Upper lobe of right lung (tissue), 1 donor: Measurements from ENCODE around the gene LRRC23. TPM values are rescaled to one million over a fixed set of nuclear protein-coding genes. Genes with fewer than 3 reads are reported as not detected.

Experiments
- ATAC-seq: fragments of 200-7000 bp; cut with Tn5 transposase; one replicate; pipeline ENCODE4 v1.9.1; 2020; ENCODE audit warnings: mild to moderate bottlenecking, moderate library complexity
- DNase-seq: peaks from one replicate; pipeline ENCODE4 v3.0.0-alpha.2; 2020
- H3K27ac ChIP-seq: fragments of 200-600 bp; one replicate; pipeline ENCODE4 v1.8.0; 2022
- H3K27me3 ChIP-seq: fragments of 200-600 bp; one replicate; pipeline ENCODE4 v1.8.0; 2022; ENCODE audit warnings: mild to moderate bottlenecking
- H3K36me3 ChIP-seq: fragments of 200-600 bp; one replicate; pipeline ENCODE4 v1.8.0; 2022
- H3K4me1 ChIP-seq: fragments of 200-600 bp; one replicate; pipeline ENCODE4 v1.8.0; 2022
- H3K4me3 ChIP-seq: fragments of 200-600 bp; one replicate; pipeline ENCODE4 v1.8.0; 2022; ENCODE audit warnings: mild to moderate bottlenecking
- H3K9me3 ChIP-seq: fragments of 200-600 bp; one replicate; pipeline ENCODE4 v1.8.0; 2022
- intact Hi-C: fragments of 100-400 bp; cut with DNase I; formaldehyde crosslinking; loops from one replicate; pipeline ENCODE4 v1.11.0; 2022
- total RNA-seq: library from RNA; stranded (reverse); fragmentation: NEBNext Ultra II Directional; extraction: Animal tissue kit (Norgen Biotek cat#: 25700); gene quantifications from one replicate; pipeline ENCODE4 v1.2.1, GENCODE V29; 2021
- TF ChIP-seq, protein P1 (sequence below): fragments of 200-600 bp; IDR thresholded peaks from one replicate; pipeline ENCODE4 v1.8.0; 2022; ENCODE audit warnings: antibody characterized with exemption
- donor health status: DM: no; HTN: yes; CAD: no; lungs with severe emphysema.

The LRRC23 gene
- total RNA-seq, 1 donor from 2014 or later = 13.3 TPM

DNA sequence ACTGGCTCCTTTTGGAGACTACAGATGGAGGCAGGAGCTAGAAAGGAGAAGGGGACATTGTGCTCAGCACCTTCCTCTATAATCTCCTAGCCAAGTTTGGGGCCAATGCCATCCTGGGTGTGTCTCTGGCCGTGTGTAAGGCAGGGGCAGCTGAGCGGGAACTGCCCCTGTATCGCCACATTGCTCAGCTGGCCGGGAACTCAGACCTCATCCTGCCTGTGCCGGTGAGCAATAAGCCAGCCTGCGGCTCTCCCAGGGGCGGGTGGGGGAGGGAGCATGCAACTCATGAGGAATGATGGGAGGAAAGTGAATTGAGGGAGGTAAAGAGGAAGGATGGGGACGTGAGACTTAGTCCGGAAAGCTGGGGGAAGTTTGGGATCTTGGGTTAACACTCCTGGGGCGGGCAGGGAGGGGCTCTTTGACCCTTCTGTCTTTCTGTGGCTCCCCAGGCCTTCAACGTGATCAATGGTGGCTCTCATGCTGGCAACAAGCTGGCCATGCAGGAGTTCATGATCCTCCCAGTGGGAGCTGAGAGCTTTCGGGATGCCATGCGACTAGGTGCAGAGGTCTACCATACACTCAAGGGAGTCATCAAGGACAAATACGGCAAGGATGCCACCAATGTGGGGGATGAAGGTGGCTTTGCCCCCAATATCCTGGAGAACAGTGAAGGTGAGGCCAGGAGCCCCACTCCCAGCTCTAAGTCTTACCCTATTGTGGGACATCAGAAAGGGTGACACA is 13.0 kb downstream of the LRRC23 start:
- no peaks in the 10 kb centered on the region for H3K36me3 ChIP-seq
- ATAC-seq (no peak), DNase-seq (no peak)
- intact Hi-C loops = no loop called here
- H3K4me1 ChIP-seq = peaks cover 6% of the 10 kb centered on the region
- H3K9me3 ChIP-seq = no peaks in the 10 kb centered on the region
- no peak overlapping the region for H3K4me3 ChIP-seq
- no peak overlapping the region for H3K27ac ChIP-seq
- H3K27me3 ChIP-seq = no peaks in the 10 kb centered on the region
- TF ChIP-seq, protein P1, sequence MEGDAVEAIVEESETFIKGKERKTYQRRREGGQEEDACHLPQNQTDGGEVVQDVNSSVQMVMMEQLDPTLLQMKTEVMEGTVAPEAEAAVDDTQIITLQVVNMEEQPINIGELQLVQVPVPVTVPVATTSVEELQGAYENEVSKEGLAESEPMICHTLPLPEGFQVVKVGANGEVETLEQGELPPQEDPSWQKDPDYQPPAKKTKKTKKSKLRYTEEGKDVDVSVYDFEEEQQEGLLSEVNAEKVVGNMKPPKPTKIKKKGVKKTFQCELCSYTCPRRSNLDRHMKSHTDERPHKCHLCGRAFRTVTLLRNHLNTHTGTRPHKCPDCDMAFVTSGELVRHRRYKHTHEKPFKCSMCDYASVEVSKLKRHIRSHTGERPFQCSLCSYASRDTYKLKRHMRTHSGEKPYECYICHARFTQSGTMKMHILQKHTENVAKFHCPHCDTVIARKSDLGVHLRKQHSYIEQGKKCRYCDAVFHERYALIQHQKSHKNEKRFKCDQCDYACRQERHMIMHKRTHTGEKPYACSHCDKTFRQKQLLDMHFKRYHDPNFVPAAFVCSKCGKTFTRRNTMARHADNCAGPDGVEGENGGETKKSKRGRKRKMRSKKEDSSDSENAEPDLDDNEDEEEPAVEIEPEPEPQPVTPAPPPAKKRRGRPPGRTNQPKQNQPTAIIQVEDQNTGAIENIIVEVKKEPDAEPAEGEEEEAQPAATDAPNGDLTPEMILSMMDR = no peak

DNA sequence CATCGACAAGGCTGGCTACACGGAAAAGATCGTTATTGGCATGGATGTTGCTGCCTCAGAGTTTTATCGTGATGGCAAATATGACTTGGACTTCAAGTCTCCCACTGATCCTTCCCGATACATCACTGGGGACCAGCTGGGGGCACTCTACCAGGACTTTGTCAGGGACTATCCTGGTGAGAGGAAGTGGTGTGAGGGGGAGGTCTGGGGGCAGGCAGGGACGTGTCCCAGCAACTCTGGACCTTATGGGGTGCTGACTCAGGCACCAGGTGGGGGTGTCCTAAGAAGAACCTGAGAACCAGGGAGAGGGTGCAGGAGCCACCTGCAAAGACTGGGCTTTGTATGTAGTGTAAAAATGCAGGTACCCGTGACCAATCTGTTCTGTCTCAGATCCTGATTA is 15.0 kb downstream of the LRRC23 start:
- Histone ChIP-seq H3K27ac (no peak overlapping the region), H3K36me3 (no peaks in the 10 kb centered on the region), H3K9me3 (no peaks in the 10 kb centered on the region), H3K27me3 (no peaks in the 10 kb centered on the region), H3K4me3 (no peak overlapping the region), H3K4me1 (peaks cover 3% of the 10 kb centered on the region)
- ATAC-seq (no peak), DNase-seq (peak; percentile 31)
- intact Hi-C loops = no loop called here
- TF ChIP-seq, protein P1 = no peak

DNA sequence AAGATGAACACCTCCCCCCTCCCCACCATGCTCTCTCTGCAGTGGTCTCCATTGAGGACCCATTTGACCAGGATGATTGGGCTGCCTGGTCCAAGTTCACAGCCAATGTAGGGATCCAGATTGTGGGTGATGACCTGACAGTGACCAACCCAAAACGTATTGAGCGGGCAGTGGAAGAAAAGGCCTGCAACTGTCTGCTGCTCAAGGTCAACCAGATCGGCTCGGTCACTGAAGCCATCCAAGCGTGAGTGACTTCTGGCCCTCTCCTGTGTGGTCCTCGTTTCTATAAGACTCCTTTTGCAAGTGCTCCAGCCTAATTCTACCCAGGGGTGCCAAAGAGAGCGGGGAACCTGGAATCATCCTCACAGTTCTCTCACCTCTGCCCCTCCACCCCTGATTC is 16.9 kb downstream of the LRRC23 start:
- intact Hi-C loops = no loop called here
- H3K9me3 ChIP-seq = no peaks in the 10 kb centered on the region
- H3K4me1 ChIP-seq = peaks cover 20% of the 10 kb centered on the region
- no peaks in the 10 kb centered on the region for H3K36me3 ChIP-seq
- H3K27ac ChIP-seq = no peak overlapping the region
- DNase-seq (no peak), ATAC-seq (no peak)
- no peaks in the 10 kb centered on the region for H3K27me3 ChIP-seq
- TF ChIP-seq, protein P1 = no peak
- H3K4me3 ChIP-seq = no peak overlapping the region

DNA sequence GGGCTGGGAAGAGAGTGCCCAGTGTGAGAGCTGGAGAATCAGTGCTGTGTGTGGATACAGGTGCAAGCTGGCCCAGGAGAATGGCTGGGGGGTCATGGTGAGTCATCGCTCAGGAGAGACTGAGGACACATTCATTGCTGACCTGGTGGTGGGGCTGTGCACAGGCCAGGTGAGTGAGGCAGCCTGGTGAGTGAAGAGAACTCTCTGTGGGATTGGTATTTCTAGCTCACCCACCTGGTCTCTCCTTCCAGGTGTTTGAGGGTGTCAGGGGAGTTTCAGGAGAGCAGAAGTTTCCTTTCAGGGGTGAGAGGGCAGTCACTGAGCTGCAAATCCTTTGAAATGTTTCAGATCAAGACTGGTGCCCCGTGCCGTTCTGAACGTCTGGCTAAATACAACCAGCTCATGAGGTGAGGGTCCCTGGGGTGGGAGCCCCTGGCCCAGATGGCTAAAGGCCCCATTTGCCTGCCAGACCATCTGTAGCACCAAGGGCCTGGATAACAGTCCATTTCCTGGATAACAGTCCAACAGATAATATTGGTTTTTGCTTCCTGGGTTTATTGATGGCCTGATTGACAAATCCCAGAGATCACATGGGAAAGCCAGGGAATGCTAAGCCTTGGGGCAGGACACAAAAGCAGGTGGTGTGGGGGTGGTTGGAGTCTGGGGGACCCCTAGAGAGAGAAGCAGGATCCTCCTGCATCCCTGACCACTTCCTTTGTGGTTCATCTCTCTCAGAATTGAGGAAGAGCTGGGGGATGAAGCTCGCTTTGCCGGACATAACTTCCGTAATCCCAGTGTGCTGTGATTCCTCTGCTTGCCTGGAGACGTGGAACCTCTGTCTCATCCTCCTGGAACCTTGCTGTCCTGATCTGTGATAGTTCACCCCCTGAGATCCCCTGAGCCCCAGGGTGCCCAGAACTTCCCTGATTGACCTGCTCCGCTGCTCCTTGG is 17.6 kb downstream of the LRRC23 start:
- Histone ChIP-seq H3K4me3 (peak overlapping the region; percentile 10), H3K27ac (peak overlapping the region; percentile 17), H3K9me3 (no peaks in the 10 kb centered on the region), H3K27me3 (no peaks in the 10 kb centered on the region), H3K4me1 (peaks cover 27% of the 10 kb centered on the region), H3K36me3 (no peaks in the 10 kb centered on the region)
- TF ChIP-seq, protein P1 = no peak
- no peak for ATAC-seq
- DNase-seq = no peak
- intact Hi-C loops = no loop called here

DNA sequence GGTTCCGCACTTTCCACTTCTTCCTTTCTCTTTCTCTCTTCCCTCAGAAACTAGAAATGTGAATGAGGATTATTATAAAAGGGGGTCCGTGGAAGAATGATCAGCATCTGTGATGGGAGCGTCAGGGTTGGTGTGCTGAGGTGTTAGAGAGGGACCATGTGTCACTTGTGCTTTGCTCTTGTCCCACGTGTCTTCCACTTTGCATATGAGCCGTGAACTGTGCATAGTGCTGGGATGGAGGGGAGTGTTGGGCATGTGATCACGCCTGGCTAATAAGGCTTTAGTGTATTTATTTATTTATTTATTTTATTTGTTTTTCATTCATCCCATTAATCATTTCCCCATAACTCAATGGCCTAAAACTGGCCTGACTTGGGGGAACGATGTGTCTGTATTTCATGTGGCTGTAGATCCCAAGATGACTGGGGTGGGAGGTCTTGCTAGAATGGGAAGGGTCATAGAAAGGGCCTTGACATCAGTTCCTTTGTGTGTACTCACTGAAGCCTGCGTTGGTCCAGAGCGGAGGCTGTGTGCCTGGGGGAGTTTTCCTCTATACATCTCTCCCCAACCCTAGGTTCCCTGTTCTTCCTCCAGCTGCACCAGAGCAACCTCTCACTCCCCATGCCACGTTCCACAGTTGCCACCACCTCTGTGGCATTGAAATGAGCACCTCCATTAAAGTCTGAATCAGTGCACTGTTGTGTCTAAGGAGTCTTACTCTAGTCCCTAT is 18.5 kb downstream of the LRRC23 start:
- DNase-seq = no peak

More for the DNA sequence above, 18.5 kb downstream of the LRRC23 start:
- Histone ChIP-seq H3K4me1 (peaks cover 28% of the 10 kb centered on the region), H3K36me3 (no peaks in the 10 kb centered on the region), H3K9me3 (no peaks in the 10 kb centered on the region), H3K4me3 (peak overlapping the region; percentile 10), H3K27me3 (no peaks in the 10 kb centered on the region), H3K27ac (peak overlapping the region; percentile 17)
- intact Hi-C loops = no loop called here
- ATAC-seq = no peak
- TF ChIP-seq, protein P1 = no peak
